ENCODE results near the gene ZSCAN31. TPM values are rescaled to one million over a fixed set of nuclear protein-coding genes. Genes with fewer than 3 reads are reported as not detected.

ZSCAN31 gene
- total RNA-seq, 1 experiment from 2014 or later, result 6.6 TPM

DNA sequence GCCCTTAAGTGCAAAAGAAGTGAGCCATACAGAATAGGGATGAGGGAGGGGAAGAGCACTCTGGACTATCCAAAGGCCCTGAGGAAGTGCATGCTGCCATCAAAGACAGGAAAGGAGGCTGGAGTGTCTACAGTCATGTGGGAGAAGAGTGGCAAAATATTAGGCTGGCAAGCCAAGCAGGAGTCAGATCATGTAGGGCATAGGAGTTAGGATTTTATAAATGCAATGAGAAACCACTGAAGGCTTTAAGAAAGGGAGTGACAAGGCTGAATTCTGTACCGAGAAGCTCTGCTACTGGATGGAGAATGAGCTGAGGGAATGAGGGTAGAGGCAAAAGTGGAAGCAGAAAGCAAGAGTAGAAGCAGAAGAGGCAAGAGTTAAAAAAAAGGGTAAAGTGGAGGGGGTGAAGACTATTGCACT lies 2.3 kb downstream of the ZSCAN31 start (continued):
- TF ChIP-seq ZBTB21 (CRISPR knock-in tag; IDR thresholded peaks at IDR 0.05; ENCODE audit: borderline replicate concordance) (no peak), TCF7 (CRISPR knock-in tag; IDR thresholded peaks at IDR 0.05; ENCODE audit: low read depth) (no peak), SP1 (CRISPR knock-in tag; conservative IDR thresholded peaks at IDR 0.05) (no peak), ELF4 (CRISPR knock-in tag; IDR thresholded peaks at IDR 0.05; ENCODE audit: low read depth) (no peak), ZNF263 (CRISPR knock-in tag; IDR thresholded peaks at IDR 0.05; ENCODE audit: low read depth) (no peak), GABPB1 (CRISPR knock-in tag; IDR thresholded peaks at IDR 0.05) (no peak), SOX15 (CRISPR knock-in tag; IDR thresholded peaks at IDR 0.05) (no peak), CDX4 (CRISPR knock-in tag; IDR thresholded peaks at IDR 0.05; ENCODE audit: borderline replicate concordance) (no peak)
- TF ChIP-seq, protein P1, sequence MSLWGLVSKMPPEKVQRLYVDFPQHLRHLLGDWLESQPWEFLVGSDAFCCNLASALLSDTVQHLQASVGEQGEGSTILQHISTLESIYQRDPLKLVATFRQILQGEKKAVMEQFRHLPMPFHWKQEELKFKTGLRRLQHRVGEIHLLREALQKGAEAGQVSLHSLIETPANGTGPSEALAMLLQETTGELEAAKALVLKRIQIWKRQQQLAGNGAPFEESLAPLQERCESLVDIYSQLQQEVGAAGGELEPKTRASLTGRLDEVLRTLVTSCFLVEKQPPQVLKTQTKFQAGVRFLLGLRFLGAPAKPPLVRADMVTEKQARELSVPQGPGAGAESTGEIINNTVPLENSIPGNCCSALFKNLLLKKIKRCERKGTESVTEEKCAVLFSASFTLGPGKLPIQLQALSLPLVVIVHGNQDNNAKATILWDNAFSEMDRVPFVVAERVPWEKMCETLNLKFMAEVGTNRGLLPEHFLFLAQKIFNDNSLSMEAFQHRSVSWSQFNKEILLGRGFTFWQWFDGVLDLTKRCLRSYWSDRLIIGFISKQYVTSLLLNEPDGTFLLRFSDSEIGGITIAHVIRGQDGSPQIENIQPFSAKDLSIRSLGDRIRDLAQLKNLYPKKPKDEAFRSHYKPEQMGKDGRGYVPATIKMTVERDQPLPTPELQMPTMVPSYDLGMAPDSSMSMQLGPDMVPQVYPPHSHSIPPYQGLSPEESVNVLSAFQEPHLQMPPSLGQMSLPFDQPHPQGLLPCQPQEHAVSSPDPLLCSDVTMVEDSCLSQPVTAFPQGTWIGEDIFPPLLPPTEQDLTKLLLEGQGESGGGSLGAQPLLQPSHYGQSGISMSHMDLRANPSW (CRISPR knock-in tag; conservative IDR thresholded peaks at IDR 0.05; ENCODE audit: low read depth), result no peak

DNA sequence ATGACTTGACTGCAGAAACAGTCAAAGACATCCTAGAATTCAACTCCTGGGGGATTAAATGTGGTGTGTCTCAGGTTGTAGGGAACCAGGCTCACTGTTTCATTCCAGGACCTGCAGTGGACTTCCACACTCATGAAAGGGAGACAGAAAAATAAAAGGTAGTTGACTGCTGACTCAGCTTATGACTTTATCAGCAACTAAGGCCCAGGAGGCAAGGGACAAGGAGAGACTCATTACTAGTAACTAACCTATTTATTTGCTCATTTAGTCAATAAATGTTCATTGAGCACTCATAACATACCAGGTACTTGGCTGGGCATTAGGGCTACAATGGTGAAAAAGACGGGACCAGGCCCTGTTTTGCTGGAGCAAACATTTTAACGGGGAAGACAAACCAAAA lies 2.9 kb downstream of the ZSCAN31 start:
- CTCF ChIA-PET, result no interaction called here
- no peak for ATAC-seq
- TF ChIP-seq FOXP1 (CRISPR knock-in tag; IDR thresholded peaks at IDR 0.05; ENCODE audit: borderline replicate concordance) (no peak), PREB (CRISPR knock-in tag; IDR thresholded peaks at IDR 0.05; ENCODE audit: borderline replicate concordance) (no peak), HMGA2 (CRISPR knock-in tag; IDR thresholded peaks at IDR 0.05) (no peak), CBFB (CRISPR knock-in tag; IDR thresholded peaks at IDR 0.05; ENCODE audit: low read depth) (no peak), MAX (CRISPR knock-in tag; IDR thresholded peaks at IDR 0.05) (no peak), MYBL2 (CRISPR knock-in tag; IDR thresholded peaks at IDR 0.05) (no peak)
- TF ChIP-seq, protein P2, sequence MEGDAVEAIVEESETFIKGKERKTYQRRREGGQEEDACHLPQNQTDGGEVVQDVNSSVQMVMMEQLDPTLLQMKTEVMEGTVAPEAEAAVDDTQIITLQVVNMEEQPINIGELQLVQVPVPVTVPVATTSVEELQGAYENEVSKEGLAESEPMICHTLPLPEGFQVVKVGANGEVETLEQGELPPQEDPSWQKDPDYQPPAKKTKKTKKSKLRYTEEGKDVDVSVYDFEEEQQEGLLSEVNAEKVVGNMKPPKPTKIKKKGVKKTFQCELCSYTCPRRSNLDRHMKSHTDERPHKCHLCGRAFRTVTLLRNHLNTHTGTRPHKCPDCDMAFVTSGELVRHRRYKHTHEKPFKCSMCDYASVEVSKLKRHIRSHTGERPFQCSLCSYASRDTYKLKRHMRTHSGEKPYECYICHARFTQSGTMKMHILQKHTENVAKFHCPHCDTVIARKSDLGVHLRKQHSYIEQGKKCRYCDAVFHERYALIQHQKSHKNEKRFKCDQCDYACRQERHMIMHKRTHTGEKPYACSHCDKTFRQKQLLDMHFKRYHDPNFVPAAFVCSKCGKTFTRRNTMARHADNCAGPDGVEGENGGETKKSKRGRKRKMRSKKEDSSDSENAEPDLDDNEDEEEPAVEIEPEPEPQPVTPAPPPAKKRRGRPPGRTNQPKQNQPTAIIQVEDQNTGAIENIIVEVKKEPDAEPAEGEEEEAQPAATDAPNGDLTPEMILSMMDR (IDR thresholded peaks at IDR 0.05), result no peak
- TF ChIP-seq, protein P3, sequence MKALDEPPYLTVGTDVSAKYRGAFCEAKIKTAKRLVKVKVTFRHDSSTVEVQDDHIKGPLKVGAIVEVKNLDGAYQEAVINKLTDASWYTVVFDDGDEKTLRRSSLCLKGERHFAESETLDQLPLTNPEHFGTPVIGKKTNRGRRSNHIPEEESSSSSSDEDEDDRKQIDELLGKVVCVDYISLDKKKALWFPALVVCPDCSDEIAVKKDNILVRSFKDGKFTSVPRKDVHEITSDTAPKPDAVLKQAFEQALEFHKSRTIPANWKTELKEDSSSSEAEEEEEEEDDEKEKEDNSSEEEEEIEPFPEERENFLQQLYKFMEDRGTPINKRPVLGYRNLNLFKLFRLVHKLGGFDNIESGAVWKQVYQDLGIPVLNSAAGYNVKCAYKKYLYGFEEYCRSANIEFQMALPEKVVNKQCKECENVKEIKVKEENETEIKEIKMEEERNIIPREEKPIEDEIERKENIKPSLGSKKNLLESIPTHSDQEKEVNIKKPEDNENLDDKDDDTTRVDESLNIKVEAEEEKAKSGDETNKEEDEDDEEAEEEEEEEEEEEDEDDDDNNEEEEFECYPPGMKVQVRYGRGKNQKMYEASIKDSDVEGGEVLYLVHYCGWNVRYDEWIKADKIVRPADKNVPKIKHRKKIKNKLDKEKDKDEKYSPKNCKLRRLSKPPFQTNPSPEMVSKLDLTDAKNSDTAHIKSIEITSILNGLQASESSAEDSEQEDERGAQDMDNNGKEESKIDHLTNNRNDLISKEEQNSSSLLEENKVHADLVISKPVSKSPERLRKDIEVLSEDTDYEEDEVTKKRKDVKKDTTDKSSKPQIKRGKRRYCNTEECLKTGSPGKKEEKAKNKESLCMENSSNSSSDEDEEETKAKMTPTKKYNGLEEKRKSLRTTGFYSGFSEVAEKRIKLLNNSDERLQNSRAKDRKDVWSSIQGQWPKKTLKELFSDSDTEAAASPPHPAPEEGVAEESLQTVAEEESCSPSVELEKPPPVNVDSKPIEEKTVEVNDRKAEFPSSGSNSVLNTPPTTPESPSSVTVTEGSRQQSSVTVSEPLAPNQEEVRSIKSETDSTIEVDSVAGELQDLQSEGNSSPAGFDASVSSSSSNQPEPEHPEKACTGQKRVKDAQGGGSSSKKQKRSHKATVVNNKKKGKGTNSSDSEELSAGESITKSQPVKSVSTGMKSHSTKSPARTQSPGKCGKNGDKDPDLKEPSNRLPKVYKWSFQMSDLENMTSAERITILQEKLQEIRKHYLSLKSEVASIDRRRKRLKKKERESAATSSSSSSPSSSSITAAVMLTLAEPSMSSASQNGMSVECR (CRISPR knock-in tag; IDR thresholded peaks at IDR 0.05; ENCODE audit: borderline replicate concordance), result no peak
- H3K4me3 Mint-ChIP-seq, result no peak overlapping the region
- no peaks in the 10 kb centered on the region for H3K27me3 Mint-ChIP-seq (ENCODE audit: low read depth)
- H3K27ac Mint-ChIP-seq, result no peak overlapping the region
- no peak for DNase-seq (ENCODE audit: low spot score)
- H3K36me3 Mint-ChIP-seq, result peaks cover 15% of the 10 kb centered on the region
- peaks cover 15% of the 10 kb centered on the region for H3K9me3 Mint-ChIP-seq
- H3K4me1 Mint-ChIP-seq, result peaks cover 9% of the 10 kb centered on the region
- POLR2A ChIA-PET, result interaction anchor here (1.6 kb wide), 1 partner anchor 66 kb away, joined by 3 read pairs; the partner anchor contains the start of gene ZSCAN26

Data from WTC11 (cell line).